GM19351 (cell line): ENCODE results near the gene ZNF207.
"Not testable (repeated sequence)": the region's sequence is repeated elsewhere in the genome, so short reads cannot be mapped to it uniquely, and the experiment has no call there.

ENCODE experiments used
- ATAC-seq: cut with Tn5 transposase; IDR thresholded peaks from one replicate; pipeline ENCODE4 v1.9.1; 2021; ENCODE audit warnings: mild to moderate bottlenecking, moderate library complexity; ENCODE audit not compliant: unreplicated experiment

The ZNF207 gene

DNA sequence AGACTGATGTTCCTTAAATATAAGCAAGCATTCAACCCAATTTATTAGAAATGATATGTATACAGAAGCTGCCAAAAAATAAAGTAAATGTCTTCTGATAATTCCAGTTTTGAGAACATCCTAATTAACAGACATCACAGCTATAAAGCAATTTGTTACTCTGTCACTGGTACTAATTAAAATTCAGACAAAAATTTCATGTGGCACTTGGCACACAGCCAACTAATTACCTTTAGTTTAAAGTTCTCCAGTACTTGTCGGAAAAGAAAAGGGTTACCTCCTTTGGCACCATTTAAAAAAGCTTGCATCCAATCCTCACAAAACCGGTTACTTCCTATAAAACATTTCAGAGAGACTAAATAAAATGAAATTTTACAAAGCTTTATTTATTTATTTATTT is 16.8 kb upstream of the ZNF207 start:
- no peak for ATAC-seq

DNA sequence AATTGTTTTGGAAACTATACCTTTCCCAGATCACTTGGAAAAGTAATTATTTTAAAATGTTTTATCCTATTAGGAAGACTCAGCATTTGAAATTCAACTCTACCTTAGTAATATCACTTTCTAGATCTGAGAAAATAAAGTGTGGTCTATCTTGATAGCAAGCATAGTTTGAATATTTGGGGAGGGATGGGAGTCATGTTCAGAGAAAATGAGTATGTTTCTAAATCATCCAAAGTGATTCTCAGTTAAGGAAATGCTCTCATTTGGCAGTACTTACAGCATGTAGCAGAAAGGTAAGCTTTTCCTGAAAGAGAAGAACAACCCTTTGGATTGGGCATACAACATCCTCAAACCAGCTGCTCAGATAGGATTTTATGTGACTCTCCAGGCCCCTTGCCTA is 14.9 kb upstream of the ZNF207 start:
- no peak for ATAC-seq

DNA sequence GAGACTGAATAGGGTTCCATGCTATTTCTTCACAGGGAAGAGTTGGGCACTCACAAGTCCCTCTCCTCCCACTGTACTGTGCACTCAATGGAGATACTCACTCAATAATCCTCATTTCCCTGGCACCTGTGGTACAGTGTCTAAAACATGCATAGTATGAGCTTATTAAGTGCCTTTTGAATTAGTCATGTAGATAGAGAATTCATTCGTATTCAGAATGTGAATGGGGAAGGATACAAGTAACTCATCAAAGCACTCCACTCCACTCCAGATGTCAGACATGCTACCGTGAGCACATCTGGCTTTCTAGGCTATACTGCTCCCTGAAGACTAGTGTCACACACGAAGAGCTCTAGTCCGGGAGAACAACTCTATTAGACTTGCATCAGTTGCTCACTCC is 14.3 kb upstream of the ZNF207 start:
- no peak for ATAC-seq

DNA sequence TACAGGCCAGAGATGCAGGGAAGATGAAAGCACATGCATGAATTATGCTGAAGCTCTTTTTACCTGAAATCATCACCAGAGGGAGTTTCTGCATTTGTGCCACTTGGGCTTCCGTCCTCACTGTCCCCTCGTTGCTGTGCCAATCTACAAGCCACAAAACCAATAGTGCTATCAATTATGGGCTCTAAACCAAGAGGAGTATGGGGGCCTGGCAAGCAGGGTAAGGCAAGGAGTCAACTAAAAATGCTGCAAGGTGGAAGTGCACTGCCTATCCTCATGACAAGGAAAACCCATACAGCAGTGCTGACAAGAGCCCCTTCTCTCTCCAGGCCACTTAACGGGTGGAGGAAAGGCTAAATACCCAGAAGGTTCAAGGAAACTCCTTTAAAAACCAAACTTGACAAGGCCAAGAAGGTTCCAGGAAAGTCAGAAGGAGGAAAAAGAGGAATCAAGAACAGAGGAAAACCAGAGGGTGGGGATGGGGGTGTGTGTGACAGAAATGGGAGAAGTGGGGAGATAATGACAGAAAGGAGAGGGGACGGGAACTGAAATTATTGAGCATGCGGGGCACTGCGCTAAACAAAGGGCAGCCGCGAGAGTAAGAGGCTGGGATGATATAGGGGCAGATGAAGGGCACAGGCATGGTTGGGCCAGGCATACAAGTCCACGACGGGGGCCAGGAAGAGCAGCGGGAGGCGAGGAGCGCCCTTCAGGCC is 8.7 kb upstream of the ZNF207 start:
- ATAC-seq, result no peak

DNA sequence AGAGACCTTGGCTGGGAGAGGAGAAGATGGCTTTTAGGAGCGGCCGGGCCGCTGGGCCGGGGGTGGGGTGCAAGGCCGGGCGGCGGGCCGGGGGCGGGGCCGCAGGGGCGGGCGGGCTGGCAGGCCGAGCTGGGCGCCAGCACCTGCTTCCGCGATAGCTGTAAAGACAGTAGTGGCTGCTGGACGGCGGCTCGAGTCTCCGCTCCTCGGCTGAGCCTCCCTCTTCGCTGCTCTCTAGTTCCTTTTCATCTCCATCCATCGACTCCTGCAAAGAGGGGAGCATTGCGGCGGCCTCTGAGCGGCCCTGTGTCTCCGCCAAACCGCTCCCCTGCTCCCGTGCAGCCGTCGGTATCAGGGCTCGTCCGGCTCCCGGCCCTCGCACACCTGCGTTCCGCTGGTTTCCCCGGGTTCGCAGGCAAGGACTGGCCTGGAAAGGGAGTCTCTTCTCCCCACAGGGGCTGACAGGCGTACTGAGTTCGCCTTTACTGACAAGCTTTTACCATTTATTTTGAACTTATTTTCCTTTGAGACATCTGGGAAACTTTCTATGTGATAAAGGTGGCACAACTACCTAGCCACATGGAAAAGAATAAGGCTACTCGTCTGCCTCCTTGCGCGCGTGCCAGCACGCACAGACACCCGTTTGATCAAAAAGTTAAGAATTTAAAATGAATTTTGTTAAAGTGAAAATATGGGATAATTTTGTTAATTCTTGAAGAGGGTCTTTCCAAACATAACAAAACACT is 7.9 kb upstream of the ZNF207 start, which contains the start of gene C17orf75:
C17orf75 (minus strand) TSS at position 317 of the 746 bp plus-strand sequence; CDS start at position 283, 34 bp downstream.
- ATAC-seq, result peak; percentile 82

DNA sequence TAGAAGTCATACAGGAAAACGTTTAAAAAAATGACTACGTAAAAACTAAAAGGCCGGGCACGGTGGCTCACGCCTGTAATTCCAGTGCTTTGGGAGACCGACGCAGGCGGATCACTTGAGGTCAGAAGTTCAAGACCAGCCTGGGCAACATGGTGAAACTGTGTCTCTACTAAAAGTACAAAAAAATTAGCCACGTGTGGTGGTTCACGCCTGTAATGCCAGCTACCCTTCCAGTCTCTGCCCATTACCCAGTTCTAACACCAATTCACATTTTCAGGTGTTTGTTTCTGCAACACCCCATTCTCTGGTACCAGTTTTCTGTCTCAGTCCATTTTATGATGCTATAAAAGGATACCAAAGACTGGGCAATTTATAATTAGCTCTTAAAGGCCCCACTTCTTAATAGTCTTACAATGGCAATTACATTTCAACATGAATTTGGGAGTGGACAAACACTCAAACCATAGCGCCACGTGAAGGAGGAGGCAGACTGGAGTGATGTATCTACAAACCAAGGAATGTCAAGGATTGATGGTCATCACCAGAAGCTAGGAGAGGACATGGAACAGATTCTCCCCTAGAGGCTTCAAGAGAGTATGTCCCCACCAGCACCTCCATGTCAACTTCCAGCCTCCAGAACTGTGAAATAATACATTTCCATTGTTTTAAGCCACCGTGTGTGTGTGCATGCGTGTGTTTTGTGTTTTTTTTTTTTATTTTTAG is 7.2 kb upstream of the ZNF207 start:
- ATAC-seq, result no peak

DNA sequence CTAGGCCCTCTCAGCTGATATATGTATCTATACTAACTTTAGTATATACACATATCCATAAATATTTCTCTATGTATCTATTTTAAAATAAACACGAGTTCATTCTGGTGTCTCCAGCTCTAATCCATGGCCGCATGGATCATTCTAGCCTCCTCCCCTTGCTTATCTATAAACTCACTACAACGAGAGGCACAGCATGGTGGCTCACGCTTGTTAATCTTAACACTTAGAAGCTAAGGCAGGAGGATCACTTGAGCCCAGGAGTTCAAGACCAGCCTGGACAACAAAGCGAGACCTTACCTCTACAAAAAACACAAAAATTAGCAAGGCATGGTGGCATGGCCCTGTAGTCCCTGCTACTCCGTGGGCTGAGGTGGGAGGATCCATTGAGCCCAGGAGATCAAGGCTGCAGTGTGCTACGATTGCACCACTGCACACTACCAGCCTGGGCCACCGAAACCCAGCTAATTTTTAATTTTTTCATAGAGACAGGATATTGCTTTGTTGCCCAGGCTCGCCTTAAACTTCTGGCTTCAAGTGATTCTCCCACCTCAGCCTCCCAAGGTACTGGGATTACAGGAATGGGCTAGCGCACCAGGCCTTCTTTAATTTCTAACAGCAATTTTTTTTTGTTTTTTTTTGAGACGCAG is 3.9 kb upstream of the ZNF207 start:
- no peak for ATAC-seq

DNA sequence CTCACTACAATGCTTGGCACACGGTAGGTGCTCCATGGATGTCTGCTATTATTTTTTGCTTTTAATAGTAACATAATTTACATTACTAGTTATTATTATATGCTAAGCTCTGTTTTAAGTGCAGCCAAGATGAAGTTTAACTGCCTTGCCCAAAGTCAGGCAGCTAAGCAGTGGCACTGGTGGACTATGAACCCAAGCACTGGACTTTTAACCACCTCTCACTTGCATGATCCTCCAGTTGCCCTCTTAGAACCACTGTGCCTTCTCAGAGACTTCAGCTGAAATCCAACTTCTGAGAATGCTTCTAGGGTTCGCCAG is 1.5 kb upstream of the ZNF207 start:
- no peak for ATAC-seq

DNA sequence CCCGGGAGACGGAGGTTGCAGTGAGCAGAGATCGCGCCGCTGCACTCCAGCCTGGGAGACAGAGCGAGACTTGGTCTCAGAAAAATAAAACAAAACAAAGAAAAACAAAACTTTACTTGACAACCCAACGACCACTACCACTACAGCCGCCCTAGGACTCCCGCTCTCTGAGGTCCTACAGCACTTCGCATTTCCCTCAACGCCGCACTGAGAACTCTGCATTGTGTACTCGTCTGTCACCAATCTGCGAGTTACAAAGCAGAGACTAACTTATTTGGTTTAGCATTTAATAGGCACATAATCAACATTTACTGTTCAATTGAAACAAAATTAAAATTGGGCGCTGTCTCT is 479 bp upstream of the ZNF207 start:
- ATAC-seq, result no peak

DNA sequence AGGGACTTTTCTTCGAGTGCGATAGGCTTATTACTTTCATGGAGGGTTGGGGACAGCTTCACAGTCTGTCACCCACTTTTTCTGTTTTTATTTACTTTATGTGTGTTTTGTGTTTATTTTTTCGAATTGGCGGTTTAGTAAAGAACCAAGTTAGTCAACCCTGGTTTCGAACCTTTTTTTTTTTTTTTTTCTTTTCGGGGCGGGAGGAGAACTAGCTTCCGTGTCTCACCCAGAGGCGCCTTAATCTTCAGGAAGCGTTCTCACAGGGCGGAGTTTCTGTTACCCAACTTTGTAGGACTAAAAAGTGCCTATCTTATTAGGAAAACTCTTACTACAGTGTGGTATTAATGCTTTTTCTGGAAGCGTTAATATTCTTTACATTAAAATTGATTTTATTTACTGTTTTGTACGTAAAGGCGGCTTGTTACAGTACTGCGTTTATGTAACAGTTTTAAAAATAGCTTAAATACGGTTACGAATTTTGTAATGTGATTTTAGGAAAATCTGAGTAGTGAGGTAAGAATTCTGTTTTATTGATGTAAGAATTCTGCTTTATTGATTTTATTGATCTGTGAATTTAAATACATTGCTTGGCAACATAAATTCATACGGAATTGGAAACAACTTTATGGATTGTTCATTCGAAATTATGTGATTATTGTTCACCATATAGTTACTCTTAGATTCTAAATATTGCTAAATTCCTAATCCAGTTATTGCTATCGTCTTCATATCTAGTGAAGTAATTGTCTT is 885 bp downstream of the ZNF207 start:
- peak; percentile 28 for ATAC-seq

DNA sequence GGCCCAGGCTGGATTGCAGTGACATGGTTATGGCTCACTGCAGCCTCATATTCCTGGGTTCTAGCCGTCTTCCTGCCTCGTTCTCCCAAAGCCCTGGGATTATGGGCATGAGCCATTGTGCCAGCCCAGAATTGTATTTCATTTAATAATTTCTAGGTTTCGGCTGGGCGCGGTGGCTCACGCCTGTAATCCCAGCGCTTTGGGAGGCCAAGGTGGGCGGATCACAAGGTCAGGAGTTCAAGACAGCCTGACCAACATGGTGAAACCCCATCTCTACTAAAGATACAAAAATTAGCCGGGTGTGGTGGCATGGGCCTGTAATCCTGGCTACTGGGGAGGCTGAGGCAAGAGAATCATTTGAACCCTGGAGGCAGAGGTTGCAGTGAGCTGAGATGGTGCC is 2.8 kb downstream of the ZNF207 start:
- not testable (repeated sequence) for ATAC-seq

DNA sequence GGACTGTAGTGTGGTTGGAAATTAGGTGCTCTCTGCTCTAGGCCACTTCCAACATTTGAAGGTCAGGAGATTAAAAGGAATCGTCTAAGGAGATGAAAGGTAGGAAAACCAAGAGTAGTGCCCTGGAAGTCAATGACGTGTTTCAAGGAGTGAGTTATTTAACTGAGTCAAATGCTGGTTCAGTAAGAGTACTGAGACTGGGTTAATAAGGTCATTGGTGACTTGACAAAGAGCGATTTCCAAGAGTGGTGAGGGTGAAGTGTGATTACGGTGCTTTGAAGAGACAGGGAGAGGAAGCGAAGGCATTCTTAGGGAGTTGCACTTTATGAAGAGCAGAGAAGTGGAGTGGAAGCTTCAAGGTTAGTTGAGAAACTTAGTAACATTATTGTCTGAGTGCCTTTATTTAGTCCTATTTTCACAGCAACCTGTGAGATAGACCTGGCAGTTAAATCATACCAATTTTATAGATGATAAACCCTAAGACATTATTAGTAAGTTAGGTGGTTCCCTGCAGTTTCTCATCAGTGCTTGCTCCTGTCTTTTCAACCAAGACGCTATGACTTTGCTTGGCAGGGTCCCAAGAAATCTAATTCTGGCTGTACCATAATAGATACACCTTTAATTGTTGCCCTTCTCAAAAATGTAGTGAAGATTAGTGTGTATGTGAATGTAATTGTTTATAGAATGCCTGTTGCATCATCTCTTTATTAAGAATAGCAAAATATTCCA is 5.9 kb downstream of the ZNF207 start:
- ATAC-seq, result no peak

DNA sequence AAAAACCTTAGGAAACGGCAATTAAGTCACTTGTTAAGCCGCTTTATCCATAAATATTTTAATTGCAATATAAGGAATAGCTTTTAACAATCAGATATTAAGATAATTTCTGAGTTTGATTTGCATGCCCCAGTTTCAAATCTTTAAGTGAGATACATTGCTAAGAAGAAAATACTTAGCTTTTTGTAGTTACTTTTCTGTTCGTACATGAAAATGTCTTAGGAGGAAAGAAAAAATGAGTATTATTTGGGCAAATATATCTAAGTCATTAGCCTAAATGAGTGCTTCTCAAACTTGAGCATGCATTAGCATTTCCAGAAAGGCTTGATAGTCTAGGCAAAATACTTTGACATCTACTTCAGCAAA is 6.4 kb downstream of the ZNF207 start:
- ATAC-seq, result no peak

DNA sequence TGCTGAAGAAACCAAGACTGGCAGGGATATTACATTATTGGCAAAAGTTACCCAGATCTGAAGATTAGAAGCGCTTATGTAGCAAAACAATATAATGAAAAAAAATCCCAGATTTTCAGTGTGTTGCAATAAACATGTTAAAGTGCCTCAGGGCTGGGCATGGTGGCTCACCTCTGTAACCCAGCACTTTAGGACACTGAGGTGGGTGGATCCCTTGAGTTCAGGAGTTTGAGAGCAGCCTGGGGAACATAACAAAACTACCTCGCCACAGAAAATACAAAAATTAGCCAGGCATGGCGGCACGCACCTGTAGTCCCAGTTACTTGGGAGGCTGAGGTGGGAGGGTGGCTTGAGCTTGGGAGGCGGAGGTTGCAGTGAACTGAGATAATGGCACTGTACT is 6.8 kb downstream of the ZNF207 start:
- no peak for ATAC-seq

DNA sequence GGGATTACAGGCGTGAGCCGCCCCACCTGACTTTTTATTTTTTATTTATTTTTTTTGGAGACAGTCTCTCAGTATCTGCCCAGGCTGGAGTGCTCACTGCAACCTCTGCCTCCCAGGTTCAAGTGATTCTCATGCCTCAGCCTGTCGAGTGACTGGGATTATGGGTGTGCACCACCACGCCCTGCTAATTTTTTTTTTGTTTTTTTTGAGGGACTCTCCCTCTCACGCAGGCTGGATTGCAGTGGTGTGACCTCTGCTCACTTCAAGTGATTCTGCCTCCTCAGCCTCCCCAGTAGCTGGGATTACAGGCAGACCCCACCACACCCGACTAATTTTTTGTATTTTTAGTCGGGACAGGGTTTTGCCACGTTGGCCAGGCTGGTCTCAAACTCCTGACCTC is 7.7 kb downstream of the ZNF207 start:
- no peak for ATAC-seq

DNA sequence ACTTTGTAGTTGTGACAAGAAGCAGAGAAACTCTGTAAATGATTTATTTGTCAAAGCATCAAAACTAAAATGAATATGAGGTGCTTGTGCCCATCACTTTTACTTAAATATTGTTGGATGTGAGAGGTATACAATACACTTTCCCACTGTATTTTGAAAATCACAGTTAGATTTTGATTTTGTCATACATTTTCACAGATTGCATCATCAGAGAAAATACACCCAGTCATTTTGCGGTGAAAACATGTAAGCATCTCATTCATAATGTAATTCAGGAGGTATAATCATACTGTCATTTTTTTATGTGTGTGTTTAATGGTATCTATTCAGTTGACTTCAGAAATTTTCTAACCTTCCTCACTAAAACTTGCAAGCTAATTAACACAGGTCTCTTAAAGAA is 11.3 kb downstream of the ZNF207 start:
- no peak for ATAC-seq

DNA sequence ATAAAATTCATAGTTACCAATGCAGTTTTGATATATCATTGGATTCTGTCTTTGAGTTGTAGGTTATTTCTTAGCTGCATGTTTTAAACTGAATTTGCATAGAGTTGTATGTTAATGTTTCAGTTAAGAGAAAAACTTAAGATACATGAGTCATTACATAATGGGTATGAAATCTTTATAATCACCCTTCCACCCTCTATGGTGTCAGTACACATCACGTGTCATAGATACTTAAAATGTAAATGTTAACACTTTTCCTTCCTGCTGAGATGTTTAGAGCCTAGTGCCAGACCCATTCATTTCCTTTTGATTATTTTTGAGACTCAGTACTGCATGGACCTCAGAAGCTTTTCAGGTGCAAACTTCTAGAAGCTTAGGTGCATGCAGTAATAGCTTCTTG is 20.5 kb downstream of the ZNF207 start:
- no peak for ATAC-seq

DNA sequence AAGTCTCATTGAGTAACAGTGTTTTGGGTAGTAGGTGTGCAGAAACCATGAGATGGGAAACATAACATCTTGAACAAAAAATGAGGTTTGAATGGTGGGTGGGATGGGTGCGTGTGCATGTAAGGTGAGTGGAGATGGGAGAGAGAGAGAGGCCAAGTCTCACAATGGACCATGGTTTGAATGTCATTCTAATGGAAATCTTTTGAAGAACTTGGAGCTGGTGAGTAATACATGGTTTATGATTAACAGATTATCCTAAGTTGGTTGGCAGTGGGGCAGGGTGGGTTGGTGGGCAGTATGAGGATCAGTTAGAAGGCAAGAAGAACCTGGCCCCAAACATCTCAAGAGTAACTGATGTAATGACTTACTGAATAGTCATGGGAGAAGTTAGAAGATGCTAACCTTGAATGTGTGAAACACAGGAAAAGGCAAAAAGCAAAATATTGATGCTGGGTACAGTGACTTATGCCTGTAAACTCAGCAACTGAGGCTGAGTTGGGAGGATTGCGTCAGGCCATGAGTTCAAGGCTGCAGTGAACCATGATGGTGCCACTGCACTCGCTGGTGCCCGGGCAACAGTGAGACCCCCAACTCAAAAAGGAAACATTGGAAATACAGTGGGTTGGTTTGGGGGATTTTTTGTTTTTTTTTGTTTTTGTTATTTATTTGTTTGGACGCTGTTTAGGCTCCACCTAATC is 32.7 kb downstream of the ZNF207 start:
- no peak for ATAC-seq

DNA sequence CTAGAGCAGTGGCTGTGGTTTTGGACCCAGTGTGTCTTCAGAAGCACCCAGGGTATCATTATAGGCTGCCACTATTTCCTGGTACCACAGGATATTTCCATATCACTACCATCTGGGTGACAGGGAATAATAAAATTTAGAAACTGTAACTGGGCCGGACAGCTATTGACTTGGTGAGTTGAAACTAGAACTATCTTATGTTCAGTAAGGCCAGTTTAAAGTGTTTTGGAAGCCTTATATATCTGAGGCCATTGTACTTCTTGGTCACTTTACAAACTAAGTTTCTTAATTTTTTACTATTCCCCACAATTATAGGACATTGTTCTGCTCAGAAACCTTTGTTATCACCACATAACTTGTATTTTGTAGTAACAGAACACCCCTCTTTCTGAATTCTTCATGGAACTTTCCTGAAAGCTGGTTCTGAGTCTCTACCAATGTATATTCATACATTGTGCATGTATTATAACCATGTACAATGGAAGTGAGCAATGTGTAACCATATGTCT is 34.0 kb downstream of the ZNF207 start:
- no peak for ATAC-seq
